SK-N-SH (cell line): Measurements from ENCODE around the gene TXNDC11. TPM values are rescaled to one million over a fixed set of nuclear protein-coding genes. Genes with fewer than 3 reads are reported as not detected.

ENCODE experiments used
- CTCF ChIA-PET: fragments of 300-600, 350-600 bp; formaldehyde crosslinking; extraction: SDS; loops from one replicate; lab custom pipeline; 2021; lab: Yijun Ruan, JAX
- POLR2A ChIA-PET: fragments of 350-600 bp; sonication (Branson Sonifier 250); formaldehyde crosslinking; extraction: SDS; loops from one replicate; lab custom pipeline; 2020; ENCODE audit warnings: antibody characterized with exemption, inconsistent platforms; lab: Yijun Ruan, JAX
- DNase-seq: peaks from one replicate; pipeline ENCODE4 v3.0.0; 2012
- H2AFZ ChIP-seq: fragments of 200-600 bp; sonication (generic); 2 replicates; pipeline ENCODE4 v1.8.1; 2016; ENCODE audit warnings: antibody characterized with exemption, mild to moderate bottlenecking, low read depth
- H3F3A ChIP-seq: fragments of 200-600 bp; sonication (generic); replicated peaks from 2 replicates; pipeline ENCODE3; 2016; ENCODE audit warnings: antibody characterized with exemption, mild to moderate bottlenecking; ENCODE audit not compliant: insufficient read depth
- H3K27ac ChIP-seq, 2 experiments: fragments of 200-500 bp in 1 of 2; fragments of 200-600 bp in 1 of 2; sonication (Bioruptor generic) in 1 of 2; sonication (generic), shearing (Covaris generic) in 1 of 2; 2 replicates each; pipeline versions ENCODE4 v1.5.1 to v1.6.1; 2014 to 2016; ENCODE audit warnings: low read depth in 2 of 2, inconsistent platforms in 1 of 2, low read length in 1 of 2, mild to moderate bottlenecking in 1 of 2, mixed read lengths in 1 of 2
- H3K27me3 ChIP-seq: fragments of 200-600 bp; sonication (generic), shearing (Covaris generic); 2 replicates; pipeline ENCODE4 v1.6.1; 2016; ENCODE audit warnings: mixed run types; ENCODE audit not compliant: insufficient read depth
- H3K36me3 ChIP-seq, 2 experiments: fragments of 200-500 bp in 1 of 2; fragments of 200-600 bp in 1 of 2; sonication (Bioruptor generic) in 1 of 2; sonication (generic) in 1 of 2; replicated peaks in 1 of 2; 2 replicates each; pipeline versions ENCODE3 to v1.5.1; 2014 to 2016; ENCODE audit warnings: low read length in 1 of 2, mild to moderate bottlenecking in 1 of 2; ENCODE audit not compliant: insufficient read depth in 2 of 2, control insufficient read depth in 1 of 2
- H3K4me1 ChIP-seq, 2 experiments: fragments of 200-500 bp in 1 of 2; fragments of 200-600 bp in 1 of 2; sonication (Bioruptor generic) in 1 of 2; sonication (generic), shearing (Covaris generic) in 1 of 2; 2 replicates each; pipeline versions ENCODE4 v1.5.1 to v1.6.1; 2014 to 2016; ENCODE audit warnings: low read depth in 1 of 2, low read length in 1 of 2, mixed run types in 1 of 2; ENCODE audit not compliant: insufficient read depth in 2 of 2, control insufficient read depth in 1 of 2
- H3K4me2 ChIP-seq: fragments of 200-600 bp; sonication (generic), shearing (Covaris generic); 2 replicates; pipeline ENCODE4 v1.6.1; 2017; ENCODE audit warnings: mixed run types
- H3K4me3 ChIP-seq, 2 experiments: fragments of 200-500 bp in 1 of 2; fragments of 200-600 bp in 1 of 2; sonication (Bioruptor generic) in 1 of 2; sonication (generic), shearing (Covaris generic) in 1 of 2; 2 replicates each; pipeline versions ENCODE4 v1.5.1 to v1.8.1; 2014 to 2016; ENCODE audit warnings: low read depth in 2 of 2, inconsistent platforms in 1 of 2, low read length in 1 of 2, mild to moderate bottlenecking in 1 of 2, mixed read lengths in 1 of 2, moderate library complexity in 1 of 2
- H3K79me2 ChIP-seq: fragments of 200-600 bp; sonication (generic); 2 replicates; pipeline ENCODE4 v1.8.1; 2017; ENCODE audit warnings: mild to moderate bottlenecking; ENCODE audit not compliant: insufficient read depth
- H3K9ac ChIP-seq: fragments of 200-600 bp; sonication (generic); 2 replicates; pipeline ENCODE4 v1.6.1; 2017; ENCODE audit warnings: mixed run types
- H3K9me2 ChIP-seq: fragments of 200-600 bp; sonication (generic); 2 replicates; pipeline ENCODE4 v1.6.1; 2017; ENCODE audit warnings: mixed run types
- H3K9me3 ChIP-seq: fragments of 200-600 bp; sonication (generic); 2 replicates; pipeline ENCODE4 v1.6.1; 2017; ENCODE audit warnings: mixed run types, mild to moderate bottlenecking, moderate library complexity
- H4K20me1 ChIP-seq: fragments of 200-600 bp; sonication (generic); 2 replicates; pipeline ENCODE4 v1.6.1; 2017; ENCODE audit warnings: mild to moderate bottlenecking, mixed run types; ENCODE audit not compliant: insufficient read depth
- EZH2phosphoT487 ChIP-seq: fragments of 200-600 bp; sonication (generic); IDR thresholded peaks from 2 replicates; pipeline ENCODE4 v1.6.1; 2017; ENCODE audit warnings: low read depth, mixed run types, mild to moderate bottlenecking, antibody characterized with exemption, moderate library complexity, borderline replicate concordance
- FOSL2 ChIP-seq: IDR thresholded peaks from 2 replicates; pipeline ENCODE4 v1.4.0; 2012; ENCODE audit warnings: low read depth, mild to moderate bottlenecking, moderate library complexity, borderline replicate concordance
- PBX3 ChIP-seq: IDR thresholded peaks from 2 replicates; pipeline ENCODE4; 2012
- RAD21 ChIP-seq: IDR thresholded peaks from 2 replicates; pipeline ENCODE4 v1.6.1; 2012; ENCODE audit warnings: mild to moderate bottlenecking, low read length
- RCOR1 ChIP-seq: fragments of 150-350 bp; IDR thresholded peaks from 2 replicates; pipeline ENCODE4 v1.6.1; 2017; ENCODE audit warnings: antibody characterized with exemption, low read length
- REST ChIP-seq: IDR thresholded peaks from 2 replicates; pipeline ENCODE4 v1.6.1; 2012; ENCODE audit warnings: mild to moderate bottlenecking, low read depth, low read length, moderate library complexity
- RFX5 ChIP-seq: IDR thresholded peaks from 2 replicates; pipeline ENCODE4 v1.6.1; 2012; ENCODE audit warnings: mild to moderate bottlenecking, improper control_type of control experiment, low read length
- RXRA ChIP-seq: IDR thresholded peaks from 2 replicates; pipeline ENCODE4 v1.4.0; 2012; ENCODE audit warnings: low read depth, mild to moderate bottlenecking, borderline replicate concordance
- SIN3A ChIP-seq: IDR thresholded peaks from 2 replicates; pipeline ENCODE4 v1.6.1; 2012; ENCODE audit warnings: low read depth, mild to moderate bottlenecking, low read length, moderate library complexity, borderline replicate concordance
- YY1 ChIP-seq: IDR thresholded peaks from 2 replicates; pipeline ENCODE4 v1.4.0; 2012; ENCODE audit warnings: low read depth, mild to moderate bottlenecking
- ZBTB33 ChIP-seq: IDR thresholded peaks from 2 replicates; pipeline ENCODE4 v1.4.0; 2012; ENCODE audit warnings: low read depth, borderline replicate concordance
- WGBS: methylation state at CpG from one replicate; pipeline ENCODE4 v1.1.6; 2017; ENCODE audit warnings: low lambda C conversion rate; 5-methylcytosine and 5-hydroxymethylcytosine counted together
- polyA plus RNA-seq, 3 experiments: library from polyadenylated mRNA; depleted of rRNA; stranded (reverse); fragments of >200 nt; gene quantifications; 2 replicates each; pipeline ENCODE4 v1.2.3, GENCODE V29; 2012

Gene TXNDC11
- polyA plus RNA-seq, 1 of the 3 experiments (the other 2 are of a cell fraction), result 37.0 TPM

GRCh38 chr16:11750056-11750455 lies 7.4 kb upstream of the TXNDC11 start:
- H3K9me3 ChIP-seq, result no peaks in the 10 kb centered on the region
- H3K4me3 ChIP-seq, result no peak overlapping the region
- H4K20me1 ChIP-seq, result no peaks in the 10 kb centered on the region
- no peaks in the 10 kb centered on the region for H3K4me1 ChIP-seq
- TF ChIP-seq RCOR1 (no peak), PBX3 (no peak), SIN3A (no peak), EZH2phosphoT487 (no peak), ZBTB33 (no peak), FOSL2 (no peak), RFX5 (no peak), YY1 (no peak), RAD21 (no peak), RXRA (no peak), REST (no peak)
- H2AFZ ChIP-seq, result no peak overlapping the region
- DNase-seq, result no peak
- POLR2A ChIA-PET, result no interaction called here
- no peaks in the 10 kb centered on the region for H3K9me2 ChIP-seq
- H3K27me3 ChIP-seq, result no peaks in the 10 kb centered on the region
- no peak overlapping the region for H3K9ac ChIP-seq
- no peaks in the 10 kb centered on the region for H3K79me2 ChIP-seq
- H3K27ac ChIP-seq, result no peak overlapping the region
- CTCF ChIA-PET, result no interaction called here
- peaks cover 14% of the 10 kb centered on the region for H3F3A ChIP-seq
- peaks cover 31 to 49% of the 10 kb centered on the region in 2 experiments for H3K36me3 ChIP-seq
- H3K4me2 ChIP-seq, result no peak overlapping the region
- 87% methylated on average over 7 of the region's 7 CpGs for WGBS
